Measurements from ENCODE around the gene GRM7.

GRM7 gene

GRCh38 chr3:7508821-7509220 lies 647.9 kb downstream of the GRM7 start:
- TF ChIP-seq CTCF (IDR thresholded peaks at IDR 0.05; ENCODE audit: low read depth, low read length): no peak
- no peak for TF ChIP-seq EZH2phosphoT487 (IDR thresholded peaks at IDR 0.05; ENCODE audit: low read depth)
- Histone ChIP-seq H3K79me2 (ENCODE audit: low read length) (no peaks in the 10 kb centered on the region), H4K20me1 (ENCODE audit: insufficient read depth, low read length) (no peaks in the 10 kb centered on the region), H3K4me3 (ENCODE audit: low read length) (no peak overlapping the region), H3K9ac (ENCODE audit: low read length) (no peak overlapping the region), H2AFZ (ENCODE audit: low read depth, low read length) (no peak overlapping the region), H3K27me3 (ENCODE audit: low read depth, low read length) (no peaks in the 10 kb centered on the region), H3K9me3 (ENCODE audit: insufficient read depth, low read length) (no peaks in the 10 kb centered on the region), H3K4me1 (ENCODE audit: low read length) (no peaks in the 10 kb centered on the region), H3K27ac (ENCODE audit: low read length) (no peak overlapping the region), H3K4me2 (ENCODE audit: low read length) (no peak overlapping the region), H3K36me3 (replicated peaks; ENCODE audit: low read depth, low read length) (no peaks in the 10 kb centered on the region)

DNA sequence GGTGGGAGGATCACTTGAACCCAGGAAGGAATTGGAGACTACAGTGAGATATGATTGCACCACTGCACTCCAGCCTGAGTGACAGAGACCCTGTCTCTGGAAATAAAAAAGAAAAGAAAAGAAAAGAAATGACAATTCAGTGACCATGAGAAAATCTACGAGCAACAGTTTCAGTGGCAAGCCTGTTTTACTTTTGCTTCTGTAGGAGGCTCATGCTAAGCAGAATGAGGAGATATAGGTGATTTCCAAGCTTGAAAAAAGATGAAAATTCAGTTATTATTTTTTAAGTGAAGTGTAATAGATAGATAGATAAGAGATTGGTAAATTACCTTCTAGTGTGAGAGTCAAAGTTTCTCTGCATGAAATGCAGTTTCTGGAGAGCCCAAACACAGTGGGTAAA lies 651.1 kb downstream of the GRM7 start:
- no peak overlapping the region for H3K4me3 ChIP-seq (ENCODE audit: low read length)
- H4K20me1 ChIP-seq (ENCODE audit: insufficient read depth, low read length): no peaks in the 10 kb centered on the region
- TF ChIP-seq EZH2phosphoT487 (IDR thresholded peaks at IDR 0.05; ENCODE audit: low read depth) (no peak), CTCF (IDR thresholded peaks at IDR 0.05; ENCODE audit: low read depth, low read length) (no peak)
- no peaks in the 10 kb centered on the region for H3K27me3 ChIP-seq (ENCODE audit: low read depth, low read length)
- H3K4me2 ChIP-seq (ENCODE audit: low read length): no peak overlapping the region
- no peak overlapping the region for H3K27ac ChIP-seq (ENCODE audit: low read length)
- H3K4me1 ChIP-seq (ENCODE audit: low read length): no peaks in the 10 kb centered on the region
- no peak overlapping the region for H3K9ac ChIP-seq (ENCODE audit: low read length)
- no peak overlapping the region for H2AFZ ChIP-seq (ENCODE audit: low read depth, low read length)
- no peaks in the 10 kb centered on the region for H3K79me2 ChIP-seq (ENCODE audit: low read length)
- H3K36me3 ChIP-seq (replicated peaks; ENCODE audit: low read depth, low read length): no peaks in the 10 kb centered on the region
- H3K9me3 ChIP-seq (ENCODE audit: insufficient read depth, low read length): no peaks in the 10 kb centered on the region

- Histone ChIP-seq H3K9me3 (ENCODE audit: insufficient read depth, low read length) (no peaks in the 10 kb centered on the region), H3K79me2 (ENCODE audit: low read length) (no peaks in the 10 kb centered on the region), H3K9ac (ENCODE audit: low read length) (no peak overlapping the region), H3K4me3 (ENCODE audit: low read length) (no peak overlapping the region), H3K27me3 (ENCODE audit: low read depth, low read length) (no peaks in the 10 kb centered on the region), H2AFZ (ENCODE audit: low read depth, low read length) (no peak overlapping the region), H3K27ac (ENCODE audit: low read length) (no peak overlapping the region), H3K36me3 (replicated peaks; ENCODE audit: low read depth, low read length) (no peaks in the 10 kb centered on the region), H3K4me1 (ENCODE audit: low read length) (no peaks in the 10 kb centered on the region), H4K20me1 (ENCODE audit: insufficient read depth, low read length) (no peaks in the 10 kb centered on the region), H3K4me2 (ENCODE audit: low read length) (no peak overlapping the region)
- TF ChIP-seq EZH2phosphoT487 (IDR thresholded peaks at IDR 0.05; ENCODE audit: low read depth) (no peak), CTCF (IDR thresholded peaks at IDR 0.05; ENCODE audit: low read depth, low read length) (no peak)
Observed at GRCh38 chr3:7518026-7518425, 657.1 kb downstream of the GRM7 start.

GRCh38 chr3:7518456-7518855 lies 657.5 kb downstream of the GRM7 start:
- Histone ChIP-seq H2AFZ (ENCODE audit: low read depth, low read length) (no peak overlapping the region), H3K79me2 (ENCODE audit: low read length) (no peaks in the 10 kb centered on the region), H3K27me3 (ENCODE audit: low read depth, low read length) (no peaks in the 10 kb centered on the region), H3K9me3 (ENCODE audit: insufficient read depth, low read length) (no peaks in the 10 kb centered on the region), H3K9ac (ENCODE audit: low read length) (no peak overlapping the region), H3K36me3 (replicated peaks; ENCODE audit: low read depth, low read length) (no peaks in the 10 kb centered on the region), H3K27ac (ENCODE audit: low read length) (no peak overlapping the region), H3K4me3 (ENCODE audit: low read length) (no peak overlapping the region), H3K4me2 (ENCODE audit: low read length) (no peak overlapping the region), H4K20me1 (ENCODE audit: insufficient read depth, low read length) (no peaks in the 10 kb centered on the region), H3K4me1 (ENCODE audit: low read length) (no peaks in the 10 kb centered on the region)
- no peak for TF ChIP-seq CTCF (IDR thresholded peaks at IDR 0.05; ENCODE audit: low read depth, low read length)
- TF ChIP-seq EZH2phosphoT487 (IDR thresholded peaks at IDR 0.05; ENCODE audit: low read depth): no peak
